Putamen (tissue), 1 donor: ENCODE results near the gene RAB26.

Source experiments
- DNase-seq: peaks from one replicate; pipeline ENCODE4 v3.0.0-alpha.2; 2016; ENCODE audit warnings: low spot score

The RAB26 gene

DNA sequence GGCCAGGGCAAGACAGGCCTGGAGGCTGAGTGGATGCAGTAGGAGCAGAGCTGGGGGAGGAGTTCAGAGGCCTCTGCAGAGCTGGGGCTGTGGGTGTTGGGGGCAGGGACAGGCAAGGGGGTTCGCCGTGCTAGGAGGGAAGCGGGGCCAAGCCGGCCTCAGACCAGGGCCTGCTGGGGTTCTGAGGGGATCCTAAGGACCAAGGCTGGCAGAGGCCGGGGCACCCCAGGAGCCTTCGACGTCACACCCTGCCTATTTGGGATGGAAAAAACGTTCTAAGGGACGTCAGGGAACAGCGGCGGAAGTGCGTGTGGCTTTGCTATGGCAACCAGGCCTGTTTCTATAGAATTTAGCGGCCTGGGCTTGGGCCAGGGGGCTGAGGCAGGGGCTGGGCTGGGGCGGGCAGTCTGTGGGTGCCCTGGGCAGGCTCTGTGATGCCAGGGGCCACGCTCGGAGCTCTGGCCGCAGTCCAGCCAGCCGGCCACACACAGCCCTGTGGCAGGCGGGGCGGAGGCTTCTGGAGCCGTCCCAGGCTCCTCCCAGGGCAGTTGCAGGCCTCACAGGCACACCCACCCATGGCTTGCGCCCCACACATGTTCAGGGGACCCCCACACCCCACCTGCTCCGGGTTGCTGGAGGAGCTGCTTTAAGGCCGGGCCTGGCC lies 10.9 kb downstream of the RAB26 start:
- DNase-seq = peak; percentile 58

DNA sequence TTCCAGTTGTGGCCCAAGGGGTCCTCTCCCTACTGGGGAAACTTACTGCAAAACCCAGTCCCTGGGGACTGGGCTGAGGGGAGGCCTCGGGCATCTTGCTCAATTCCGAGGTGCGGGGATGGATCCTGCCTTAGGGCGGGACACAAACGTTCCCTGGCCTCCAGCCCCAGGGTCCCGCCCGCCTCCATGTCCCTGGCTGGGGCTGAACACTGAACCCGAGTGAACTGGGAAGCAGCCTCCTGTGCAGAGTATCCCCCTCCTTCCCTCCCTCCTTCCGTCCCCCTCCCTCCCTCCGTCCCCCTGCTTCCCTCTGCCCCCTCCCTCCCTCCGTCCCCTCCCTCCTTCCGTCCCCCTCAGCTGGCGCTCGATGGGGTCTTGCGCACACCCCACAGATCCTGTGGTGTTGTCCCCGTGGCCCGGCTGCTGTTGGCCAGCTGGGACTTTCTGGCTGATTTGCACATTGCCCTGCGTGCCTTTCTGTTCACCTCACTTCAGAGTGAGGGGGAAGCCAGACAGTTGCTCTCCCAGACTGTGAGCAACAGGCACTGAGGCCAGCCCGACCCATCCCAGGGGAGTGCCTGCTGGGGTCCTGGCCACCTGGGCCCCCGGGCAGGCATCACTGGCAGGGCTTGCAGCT lies 12.6 kb downstream of the RAB26 start:
- DNase-seq = no peak

DNA sequence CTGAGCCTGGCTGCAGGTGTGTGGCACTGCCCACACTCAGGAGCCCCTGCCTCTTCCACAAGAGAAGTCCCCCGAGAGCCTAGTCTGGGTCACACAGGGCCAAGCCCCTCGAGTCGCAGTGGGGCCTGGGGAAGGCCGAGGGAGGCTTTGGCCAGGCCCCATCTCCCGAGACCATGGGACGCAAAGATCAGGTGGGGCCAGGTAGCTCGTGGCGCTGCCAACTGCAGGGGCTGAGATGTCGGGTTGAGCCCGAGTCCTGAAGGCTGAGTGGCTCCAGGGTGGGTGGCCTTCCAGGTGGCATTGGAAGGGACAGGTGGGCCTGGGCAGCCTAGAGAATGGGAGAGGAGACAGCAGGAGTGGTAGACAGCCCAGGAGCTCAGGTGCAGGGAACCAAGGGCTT lies 13.5 kb downstream of the RAB26 start:
- no peak for DNase-seq

DNA sequence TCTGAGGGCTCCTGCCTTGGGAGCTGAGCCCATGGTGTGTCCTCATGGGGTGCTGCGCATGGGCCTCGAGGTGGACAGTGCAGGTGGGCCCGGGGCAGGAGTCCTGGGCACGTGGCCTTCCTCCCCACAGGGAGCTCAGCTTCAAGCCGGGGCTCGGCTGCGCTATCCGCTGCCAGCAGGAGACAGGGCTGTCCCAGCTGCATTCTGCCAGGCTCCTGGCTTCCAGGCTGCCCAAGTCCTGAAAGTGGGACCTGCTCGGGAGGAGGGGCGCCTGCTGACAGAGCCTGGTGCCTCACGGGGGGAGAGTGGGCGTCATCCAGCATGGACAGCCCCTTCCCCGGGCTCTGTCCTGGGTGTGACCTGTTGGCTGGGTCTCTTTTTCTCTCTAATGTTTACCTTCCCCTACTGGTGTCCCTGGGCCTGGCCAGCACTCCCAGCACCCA lies 14.3 kb downstream of the RAB26 start:
- DNase-seq = no peak

DNA sequence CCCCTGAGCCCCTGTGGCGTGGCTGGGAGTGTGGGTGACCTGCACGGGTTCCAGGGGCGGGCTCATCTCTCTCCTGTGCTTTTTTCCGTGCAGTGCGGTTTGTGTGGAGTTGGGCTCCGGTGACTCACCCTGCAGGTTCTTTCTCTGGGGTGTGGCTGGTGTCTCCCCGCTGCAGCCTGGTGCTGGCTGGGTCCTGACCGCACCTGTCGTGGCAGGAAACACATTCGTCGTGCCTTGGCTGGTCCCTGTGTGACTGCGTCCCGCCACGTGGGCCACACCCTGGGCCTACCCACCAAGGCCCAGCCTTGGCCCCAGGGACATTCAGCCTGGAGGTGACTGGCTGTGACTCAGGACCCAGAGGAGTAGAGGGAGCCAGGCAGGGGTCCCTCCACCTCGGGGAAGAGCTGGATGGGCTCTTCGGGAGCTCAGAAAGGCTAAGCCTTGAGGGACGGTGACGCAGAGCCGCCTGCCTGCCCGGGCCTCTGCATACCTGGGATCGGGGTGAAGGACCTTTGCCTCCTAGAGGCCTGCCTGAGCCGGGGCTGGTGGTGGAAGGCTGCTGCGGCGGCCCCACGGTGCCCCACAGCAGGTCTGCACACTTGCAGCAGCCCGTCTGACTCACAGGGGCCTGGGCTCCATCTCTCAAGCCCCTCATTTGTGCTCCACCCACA lies 14.9 kb downstream of the RAB26 start:
- no peak for DNase-seq

DNA sequence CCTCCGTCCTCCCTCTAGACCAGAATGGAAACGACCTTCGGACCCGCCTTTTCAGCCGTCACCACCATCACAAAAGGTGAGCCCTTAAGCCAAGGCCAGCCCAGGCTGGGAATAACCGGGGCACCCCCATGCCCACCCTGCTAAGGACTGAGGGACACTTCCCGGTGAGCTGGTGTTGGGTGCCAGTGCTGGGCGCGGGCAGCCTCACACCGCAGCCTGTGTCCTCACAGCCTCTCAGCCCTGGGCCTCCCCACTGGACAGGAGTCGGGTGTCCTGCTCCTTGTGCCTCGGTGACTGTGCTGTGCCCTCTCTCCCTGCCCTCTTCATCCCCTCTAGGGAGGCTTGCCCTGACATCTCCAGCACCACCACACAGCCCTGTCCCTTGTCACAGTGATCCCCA lies 17.4 kb downstream of the RAB26 start:
- no peak for DNase-seq

DNA sequence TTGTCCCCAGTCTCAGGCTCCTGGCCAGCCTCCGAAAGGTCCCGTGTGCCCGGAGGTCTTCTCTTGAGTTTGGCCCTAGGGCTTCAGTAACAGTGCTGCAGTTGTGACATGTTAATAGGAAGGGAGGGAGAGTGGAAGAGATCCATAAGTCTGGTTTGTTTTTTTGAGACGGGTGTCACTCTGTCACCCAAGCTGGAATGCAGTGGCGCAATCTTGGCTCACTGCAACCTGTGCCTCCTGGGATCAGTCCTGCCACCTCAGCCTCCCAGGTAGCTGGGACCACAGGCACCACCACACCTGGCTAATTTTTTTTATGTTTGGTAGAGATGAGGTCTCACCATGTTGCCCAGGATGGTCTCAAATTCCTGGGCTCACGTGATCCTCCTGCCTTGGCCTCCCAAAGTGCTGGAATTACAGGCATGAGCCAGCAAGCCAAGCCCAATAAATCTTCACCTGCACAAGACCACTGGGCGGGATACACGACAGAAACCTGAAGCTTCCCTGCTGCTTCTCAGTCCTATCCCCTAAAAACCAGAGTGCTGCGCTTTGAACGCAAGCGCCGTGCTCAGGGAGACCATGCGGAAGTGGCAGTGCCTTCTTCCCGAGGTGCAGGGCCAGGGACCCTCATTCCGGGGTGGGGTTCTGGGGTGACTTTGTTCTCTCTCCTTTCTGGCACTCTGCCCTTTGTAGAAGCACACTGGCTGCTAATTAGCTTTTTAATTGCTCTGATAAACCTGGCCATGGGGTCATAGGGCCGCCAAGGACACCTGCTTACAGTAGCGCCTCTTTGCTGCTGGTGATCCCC lies 18.0 kb downstream of the RAB26 start:
- no peak for DNase-seq

DNA sequence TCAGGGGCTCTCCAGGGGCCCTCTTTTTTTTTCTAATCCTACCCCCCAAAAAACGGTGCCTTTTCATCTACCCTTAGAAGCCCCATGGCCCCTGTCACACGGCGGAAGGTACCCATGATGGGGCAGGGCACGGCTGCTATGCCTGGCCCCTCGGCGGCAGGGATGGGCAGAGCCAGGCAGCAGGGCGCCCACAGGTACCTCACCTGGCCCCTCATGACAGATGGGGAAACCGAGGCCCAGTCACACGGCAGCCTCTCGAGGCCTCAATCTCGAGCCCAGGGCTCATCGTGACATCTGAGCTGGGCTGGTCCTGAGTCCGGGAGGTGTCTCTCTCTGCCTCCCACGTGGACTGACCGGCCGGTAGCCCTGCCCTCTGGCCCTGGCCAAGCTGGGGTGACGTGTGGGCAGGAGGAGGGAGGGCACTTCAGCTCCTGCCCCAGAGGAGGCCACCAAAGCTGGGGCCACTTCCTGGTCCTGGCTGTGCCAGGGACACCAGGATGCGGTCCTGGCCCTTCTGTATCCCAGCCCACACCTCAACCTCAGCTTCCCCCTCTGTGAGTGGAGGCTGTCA lies 18.7 kb downstream of the RAB26 start:
- no peak for DNase-seq

DNA sequence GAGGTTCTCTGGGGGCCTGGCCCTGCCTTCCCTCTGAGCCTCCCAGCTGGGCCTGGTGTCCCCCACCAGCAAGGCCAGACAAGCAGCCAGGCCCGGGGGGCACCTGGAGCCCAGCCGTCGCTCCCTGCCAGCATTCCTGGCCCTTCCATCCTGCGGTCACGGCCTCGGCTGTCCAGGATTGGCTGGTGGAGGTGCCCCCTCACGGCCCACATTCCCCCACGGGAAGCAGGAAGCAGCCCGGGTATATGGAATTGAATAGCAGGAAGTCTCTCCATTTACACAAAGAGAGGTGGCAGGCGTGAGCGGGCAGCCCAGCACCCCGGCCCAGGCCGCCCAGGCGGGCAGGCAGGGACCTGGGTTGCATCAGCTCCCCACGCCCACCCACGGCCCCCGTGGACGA lies 21.7 kb downstream of the RAB26 start:
- no peak for DNase-seq

DNA sequence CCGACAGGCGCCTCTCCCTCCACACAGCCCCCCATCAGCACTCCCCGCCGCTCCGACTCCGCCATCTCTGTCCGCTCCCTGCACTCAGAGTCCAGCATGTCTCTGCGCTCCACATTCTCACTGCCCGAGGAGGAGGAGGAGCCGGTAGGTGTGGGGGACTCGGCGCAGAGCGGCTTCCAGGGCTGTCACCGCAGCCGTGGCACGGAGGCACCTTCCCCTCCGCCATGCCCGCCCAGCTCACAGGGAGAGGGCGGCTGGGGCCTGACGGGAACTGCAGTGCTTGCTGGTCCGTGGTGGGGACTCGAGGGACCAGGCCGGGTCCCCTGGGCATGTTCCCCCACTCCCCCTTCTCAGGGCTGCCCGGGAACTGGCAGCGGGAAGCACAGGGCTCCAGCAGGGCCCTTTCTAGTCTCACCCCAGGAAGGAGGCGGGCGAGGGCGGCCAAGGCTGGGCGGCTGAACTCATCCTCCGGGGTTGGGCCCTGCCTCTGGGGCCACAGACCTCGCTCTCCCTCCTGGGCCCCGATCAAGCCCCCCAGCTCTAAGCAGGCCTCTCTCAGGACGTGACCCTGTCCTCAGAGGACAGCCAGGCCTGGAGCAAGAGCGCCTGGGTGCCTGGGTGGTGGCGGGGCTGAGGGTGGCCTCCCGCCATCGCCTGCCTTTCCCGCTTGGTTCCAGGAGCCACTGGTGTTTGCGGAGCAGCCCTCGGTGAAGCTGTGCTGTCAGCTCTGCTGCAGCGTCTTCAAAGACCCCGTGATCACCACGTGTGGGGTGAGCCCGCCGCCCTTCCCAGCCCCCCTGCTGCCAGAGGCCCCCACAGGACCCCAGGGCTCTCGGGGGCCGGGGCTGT lies 22.4 kb downstream of the RAB26 start:
- DNase-seq = no peak

DNA sequence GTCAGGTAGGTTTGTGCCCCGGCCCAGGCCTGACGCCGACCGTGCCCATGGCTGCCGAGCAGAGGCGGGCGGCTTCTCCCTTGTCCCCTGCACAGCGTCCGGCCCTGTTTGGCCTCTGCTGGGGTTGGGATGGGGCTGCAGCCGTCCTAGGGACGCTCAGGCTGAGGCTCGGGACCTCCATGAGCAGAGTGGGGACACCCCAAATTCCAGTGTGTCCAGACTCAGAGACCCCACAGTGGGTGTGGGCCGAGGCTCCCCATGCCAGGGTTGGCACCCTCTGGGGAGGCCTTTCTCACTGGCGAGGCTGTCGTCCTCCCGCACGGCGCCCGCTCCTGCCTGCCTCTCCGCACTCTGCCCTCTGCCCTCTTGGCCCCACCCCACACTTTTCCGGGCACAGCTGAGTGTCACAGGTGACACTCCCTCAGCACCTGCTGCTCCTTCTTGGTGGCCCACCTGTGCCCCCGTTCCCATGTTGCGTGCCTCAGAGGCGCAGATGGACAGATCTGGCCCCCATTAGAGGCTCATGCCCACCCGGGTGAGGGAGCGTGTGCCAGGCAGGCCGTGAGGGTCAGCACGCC lies 23.3 kb downstream of the RAB26 start:
- DNase-seq = no peak

DNA sequence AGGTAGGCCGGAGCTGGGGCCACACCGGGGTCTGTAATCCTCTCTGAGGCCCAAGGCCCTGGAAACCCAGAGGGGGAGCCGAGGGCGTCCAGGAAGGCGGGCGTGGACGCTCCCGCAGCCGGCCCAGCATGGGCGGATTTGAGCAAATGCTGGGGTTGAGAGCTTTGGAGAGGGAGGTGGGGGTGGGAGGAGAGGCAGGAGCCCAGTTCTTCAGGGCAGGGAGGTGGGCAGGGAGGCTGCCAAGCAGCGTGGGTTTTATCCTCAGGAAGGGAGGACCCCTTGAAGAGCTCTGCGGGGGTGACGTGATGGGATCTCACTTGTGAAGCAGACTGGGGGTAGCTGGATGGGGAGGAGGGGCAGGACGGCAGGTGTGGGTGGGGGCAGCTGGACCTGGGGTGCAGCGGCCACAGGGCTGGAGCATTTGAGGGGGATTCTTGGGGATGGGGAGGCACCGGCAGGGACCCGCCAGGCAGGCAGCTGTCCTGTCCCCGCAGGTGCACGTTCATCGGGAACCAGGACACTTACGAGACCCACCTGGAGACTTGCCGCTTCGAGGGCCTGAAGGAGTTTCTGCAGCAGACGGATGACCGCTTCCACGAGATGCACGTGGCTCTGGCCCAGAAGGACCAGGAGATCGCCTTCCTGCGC lies 24.4 kb downstream of the RAB26 start:
- DNase-seq = no peak

DNA sequence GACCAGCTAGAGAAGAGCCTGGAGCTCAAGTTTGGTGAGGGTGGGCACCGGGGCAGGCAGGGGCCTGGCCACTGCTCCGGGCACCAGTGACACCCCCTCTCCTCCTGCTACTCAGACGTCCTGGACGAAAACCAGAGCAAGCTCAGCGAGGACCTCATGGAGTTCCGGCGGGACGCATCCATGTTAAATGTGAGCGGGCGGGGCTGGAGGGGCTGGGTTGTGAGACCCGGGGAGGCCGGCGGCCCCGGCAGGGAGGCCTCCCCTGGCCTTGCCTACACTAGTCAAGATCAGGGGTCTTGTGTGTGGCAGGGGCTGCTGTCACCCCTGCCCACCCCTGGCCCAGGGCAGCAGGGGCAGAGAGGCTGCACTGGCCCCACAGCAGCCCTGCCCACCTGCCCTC lies 24.9 kb downstream of the RAB26 start:
- DNase-seq = no peak

DNA sequence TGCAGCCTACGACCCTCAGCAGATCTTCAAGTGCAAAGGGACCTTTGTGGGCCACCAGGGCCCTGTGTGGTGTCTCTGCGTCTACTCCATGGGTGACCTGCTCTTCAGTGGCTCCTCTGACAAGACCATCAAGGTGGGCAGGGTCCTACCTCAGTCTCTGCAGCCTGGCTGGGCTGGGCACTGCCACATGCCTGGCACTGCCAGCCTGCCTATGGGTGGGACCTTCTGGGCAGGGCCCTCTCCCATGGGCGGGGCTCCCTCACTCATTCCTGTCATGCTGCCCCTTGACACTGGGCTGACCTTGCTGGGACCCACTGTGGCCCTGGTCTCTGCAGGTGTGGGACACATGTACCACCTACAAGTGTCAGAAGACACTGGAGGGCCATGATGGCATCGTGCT lies 25.5 kb downstream of the RAB26 start:
- DNase-seq = no peak

DNA sequence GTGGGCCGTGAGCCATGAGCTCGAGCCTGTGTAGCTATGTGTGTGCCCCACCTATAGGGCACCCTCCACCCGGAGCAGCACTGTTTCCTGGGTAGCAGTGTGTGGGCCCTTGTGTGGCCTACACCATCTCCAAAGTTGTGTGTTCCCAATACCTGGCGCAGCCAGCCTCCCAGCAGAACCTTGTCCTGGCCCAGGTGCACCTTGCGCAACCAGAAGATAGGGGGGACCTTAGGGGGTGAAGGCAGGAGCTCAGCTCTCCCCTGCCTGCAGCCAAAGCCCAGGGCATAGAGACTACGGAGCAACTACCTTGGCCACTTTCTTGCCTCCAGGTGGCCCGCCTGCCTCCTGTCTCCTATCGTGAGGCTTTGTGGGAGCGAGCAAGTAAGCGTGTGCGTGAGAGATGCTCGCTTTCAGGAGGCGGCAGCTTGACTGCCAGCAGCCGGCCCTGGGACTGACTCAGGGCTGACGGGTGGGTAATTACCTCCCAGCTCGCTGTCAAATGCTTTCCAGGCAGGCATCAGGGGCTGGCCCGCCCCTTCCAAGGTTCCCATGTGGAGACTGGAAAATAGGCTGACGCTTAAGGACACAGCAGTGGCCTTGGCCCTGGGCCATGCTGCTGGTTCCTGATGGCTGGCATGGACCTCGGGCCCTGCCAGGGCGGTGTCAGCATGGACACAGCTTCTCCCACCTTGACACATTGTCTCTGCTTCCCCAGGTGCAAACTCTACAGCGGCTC lies 26.1 kb downstream of the RAB26 start:
- peak; percentile 59 for DNase-seq

DNA sequence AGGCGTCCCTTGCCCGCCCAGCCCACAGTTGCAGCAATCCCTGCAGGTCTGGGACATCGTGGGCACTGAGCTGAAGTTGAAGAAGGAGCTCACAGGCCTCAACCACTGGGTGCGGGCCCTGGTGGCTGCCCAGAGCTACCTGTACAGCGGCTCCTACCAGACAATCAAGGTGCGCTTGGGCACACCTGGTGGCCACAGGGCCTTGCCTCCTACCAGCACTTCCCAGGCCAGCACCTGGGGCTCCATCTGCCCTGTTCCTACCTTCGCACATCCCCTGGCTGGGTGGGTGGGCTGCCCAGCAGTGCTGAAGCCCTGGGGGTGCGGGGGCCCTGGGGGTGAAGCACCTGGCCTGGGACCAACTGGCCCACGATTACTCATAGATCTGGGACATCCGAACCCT lies 27.0 kb downstream of the RAB26 start:
- DNase-seq = no peak

DNA sequence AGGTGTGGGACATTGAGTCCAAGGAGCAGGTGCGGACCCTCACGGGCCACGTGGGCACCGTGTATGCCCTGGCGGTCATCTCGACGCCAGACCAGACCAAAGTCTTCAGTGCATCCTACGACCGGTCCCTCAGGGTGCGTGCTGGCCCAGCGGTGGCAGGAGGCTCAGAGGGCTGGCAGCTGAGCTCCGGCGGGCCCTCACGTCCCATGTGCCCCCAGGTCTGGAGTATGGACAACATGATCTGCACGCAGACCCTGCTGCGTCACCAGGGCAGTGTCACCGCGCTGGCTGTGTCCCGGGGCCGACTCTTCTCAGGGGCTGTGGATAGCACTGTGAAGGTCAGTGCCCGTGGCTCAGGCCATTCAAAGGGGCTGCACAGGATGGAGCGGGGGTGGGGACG lies 27.6 kb downstream of the RAB26 start:
- DNase-seq = no peak

DNA sequence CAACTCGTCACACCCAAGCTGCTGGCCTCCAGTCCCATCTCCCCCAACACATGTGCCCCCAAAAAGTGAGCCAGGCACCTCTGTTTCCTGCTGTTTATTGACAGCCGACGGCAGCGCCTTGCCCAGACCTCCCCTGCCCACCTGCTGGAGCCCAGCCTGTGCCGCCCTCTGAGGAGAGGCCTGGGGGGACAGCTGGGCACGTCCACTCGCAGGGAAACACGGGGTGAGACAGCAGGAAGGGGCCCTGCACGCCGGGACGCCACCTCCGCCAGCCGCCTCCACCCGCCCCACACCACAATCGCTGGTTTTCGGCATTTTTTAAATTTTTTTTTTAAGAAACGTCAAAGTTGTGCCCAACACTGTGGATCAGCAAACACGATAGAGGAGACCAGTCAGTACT lies 28.7 kb downstream of the RAB26 start:
- no peak for DNase-seq

DNA sequence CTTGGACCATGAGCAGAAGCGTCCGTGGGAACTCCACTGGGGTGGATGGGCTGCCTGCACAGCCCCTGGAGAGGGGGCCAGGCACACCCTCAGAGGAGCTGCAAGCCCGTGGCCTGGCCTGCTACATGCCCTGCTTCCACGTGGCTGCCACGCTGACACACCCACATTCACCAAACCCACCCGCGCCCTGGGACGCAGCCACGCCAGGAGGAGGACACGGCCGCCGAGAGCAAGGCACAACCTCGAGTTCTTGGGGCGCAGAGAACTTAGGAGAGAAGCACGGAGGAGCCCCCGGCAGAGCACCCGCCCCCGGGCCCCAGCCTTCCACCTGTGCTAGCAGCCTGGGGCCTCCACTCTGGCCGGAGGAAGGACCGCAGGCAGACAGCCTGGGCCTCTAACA lies 29.1 kb downstream of the RAB26 start:
- no peak for DNase-seq
